Muscle of leg (tissue), 11 donors: ENCODE results near the gene ZMIZ2. TPM values are rescaled to one million over a fixed set of nuclear protein-coding genes. Genes with fewer than 3 reads are reported as not detected.

Experiments
- DNase-seq: peaks from one replicate; pipeline ENCODE4 v3.0.0; 2013
- H3K27ac ChIP-seq: one replicate; pipeline ENCODE4 v1.5.1; 2013; ENCODE audit warnings: mild to moderate bottlenecking, low read length, control low read depth
- H3K27me3 ChIP-seq: one replicate; pipeline ENCODE4 v1.6.1; 2013; ENCODE audit warnings: low read length; ENCODE audit not compliant: control insufficient read depth, insufficient read depth
- H3K36me3 ChIP-seq: one replicate; pipeline ENCODE4 v1.6.1; 2013; ENCODE audit warnings: low read length; ENCODE audit not compliant: control insufficient read depth, insufficient read depth
- H3K4me1 ChIP-seq: one replicate; pipeline ENCODE4 v1.6.1; 2013; ENCODE audit warnings: low read length; ENCODE audit not compliant: control insufficient read depth, insufficient read depth
- H3K4me3 ChIP-seq: one replicate; pipeline ENCODE4 v1.5.1; 2013; ENCODE audit warnings: low read length, control low read depth
- H3K9me3 ChIP-seq: replicated peaks from 2 replicates; pipeline ENCODE4 v1.6.1; 2013; ENCODE audit warnings: low read depth, low read length; ENCODE audit not compliant: control insufficient read depth
- WGBS: methylation state at CpG from one replicate; pipeline ENCODE4 v1.1.5; 2013; ENCODE audit warnings: missing lambda C conversion rate; ENCODE audit not compliant: insufficient coverage; 5-methylcytosine and 5-hydroxymethylcytosine counted together
- polyA plus RNA-seq, 8 donors: library from polyadenylated mRNA; unstranded; fragments of 120-200 nt; gene quantifications; one replicate each; pipeline versions ENCODE4 v1.2.1 to v1.2.3, GENCODE V29; 2013; ENCODE audit warnings: inconsistent platforms in 1 of 8, low replicate concordance in 1 of 8; ENCODE audit not compliant: insufficient read length in 8 of 8, insufficient read depth in 1 of 8
- total RNA-seq: library from RNA; stranded (reverse); fragments of 120-200 nt; gene quantifications from one replicate; pipeline ENCODE4 v1.2.4, GENCODE V29; 2013

ZMIZ2 gene
- total and polyA plus RNA-seq, 9 donors, result 10.9 to 48.9 (median 31.7) TPM

DNA sequence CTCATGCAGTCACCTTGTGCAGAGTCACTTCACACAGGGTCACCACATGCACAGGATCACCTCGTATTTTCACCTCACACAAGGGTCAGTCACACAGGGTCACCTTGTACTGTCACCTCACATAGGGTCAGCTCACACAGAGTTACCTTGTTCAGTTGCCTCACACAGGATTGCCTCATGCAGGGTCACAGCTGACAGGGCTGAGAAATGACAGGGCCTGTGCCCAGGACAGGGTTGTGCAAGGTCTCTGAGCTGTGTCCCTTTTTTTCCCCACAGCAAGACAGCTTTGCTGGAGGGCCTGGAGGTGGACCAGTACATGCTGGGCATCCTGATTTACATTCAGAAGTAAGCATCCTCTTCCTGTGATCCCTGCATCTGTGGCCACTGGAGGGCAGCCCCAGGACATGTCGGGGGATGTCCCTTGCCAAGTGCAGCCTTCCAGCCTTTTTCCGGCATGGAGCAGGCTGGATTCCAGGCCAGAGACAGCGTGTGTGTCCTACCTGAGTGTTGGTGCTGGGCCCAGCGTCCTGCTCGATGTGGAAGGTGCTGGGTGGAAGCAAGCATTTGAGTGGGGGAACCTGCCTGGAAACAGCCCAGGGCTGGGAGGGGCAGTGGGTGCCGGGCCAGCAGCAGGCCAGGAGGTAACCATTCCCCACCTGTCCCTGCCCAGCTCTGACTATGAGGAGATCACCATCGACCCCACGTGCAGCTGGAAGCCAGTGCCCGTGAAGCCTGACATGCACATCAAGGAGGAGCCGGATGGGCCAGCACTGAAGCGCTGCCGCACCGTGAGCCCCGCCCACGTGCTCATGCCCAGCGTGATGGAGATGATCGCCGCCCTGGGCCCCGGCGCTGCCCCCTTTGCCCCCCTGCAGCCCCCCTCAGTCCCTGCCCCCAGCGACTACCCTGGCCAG is 16.3 kb downstream of the ZMIZ2 start:
- no peak for DNase-seq
- 84% methylated on average over 16 of the region's 22 CpGs for WGBS
- Histone ChIP-seq H3K36me3 (peaks cover 77% of the 10 kb centered on the region), H3K27me3 (no peaks in the 10 kb centered on the region), H3K4me1 (peaks cover 48% of the 10 kb centered on the region), H3K4me3 (no peak overlapping the region), H3K27ac (no peak overlapping the region), H3K9me3 (no peaks in the 10 kb centered on the region)

DNA sequence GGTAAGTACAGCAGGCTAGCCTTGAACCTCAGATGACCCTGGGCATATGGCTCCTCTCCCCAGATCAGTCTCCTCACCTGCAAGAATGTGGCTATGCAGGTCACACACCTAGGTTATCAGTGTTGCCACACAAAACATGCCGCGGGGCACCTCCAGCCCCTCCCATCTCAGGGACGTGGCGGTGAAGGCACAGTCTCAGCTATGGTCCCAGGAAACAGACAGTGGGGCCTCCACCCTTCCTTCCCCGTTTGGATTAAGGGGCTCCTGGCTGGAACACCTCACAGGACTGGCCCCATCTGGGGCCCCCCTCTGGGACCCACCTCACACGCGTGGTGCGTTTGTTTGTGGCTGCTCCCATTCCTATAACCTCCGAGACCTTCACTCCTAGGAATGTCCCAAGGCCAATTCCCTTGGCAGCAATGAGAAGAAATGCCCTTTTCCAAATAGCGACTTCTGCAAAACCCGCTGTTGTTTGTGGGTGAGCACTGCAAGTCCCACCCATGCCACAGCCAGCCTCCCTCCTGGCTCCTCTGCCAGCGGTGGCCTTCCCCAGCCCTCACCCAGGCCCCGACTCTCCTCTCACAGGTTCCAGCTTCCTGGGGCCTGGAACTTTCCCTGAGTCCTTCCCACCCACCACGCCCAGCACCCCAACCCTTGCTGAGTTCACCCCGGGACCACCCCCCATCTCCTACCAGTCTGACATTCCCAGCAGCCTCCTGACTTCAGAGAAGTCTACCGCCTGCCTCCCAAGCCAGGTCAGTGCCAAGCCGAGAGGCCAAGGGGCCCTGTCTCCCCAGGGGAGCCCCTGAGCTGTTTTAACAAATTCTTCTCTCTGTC is 17.1 kb downstream of the ZMIZ2 start:
- Histone ChIP-seq H3K4me3 (no peak overlapping the region), H3K9me3 (no peaks in the 10 kb centered on the region), H3K4me1 (peaks cover 55% of the 10 kb centered on the region), H3K27ac (no peak overlapping the region), H3K27me3 (no peaks in the 10 kb centered on the region), H3K36me3 (peaks cover 68% of the 10 kb centered on the region)
- WGBS, result 95% methylated on average over 13 of the region's 17 CpGs
- DNase-seq, result no peak

DNA sequence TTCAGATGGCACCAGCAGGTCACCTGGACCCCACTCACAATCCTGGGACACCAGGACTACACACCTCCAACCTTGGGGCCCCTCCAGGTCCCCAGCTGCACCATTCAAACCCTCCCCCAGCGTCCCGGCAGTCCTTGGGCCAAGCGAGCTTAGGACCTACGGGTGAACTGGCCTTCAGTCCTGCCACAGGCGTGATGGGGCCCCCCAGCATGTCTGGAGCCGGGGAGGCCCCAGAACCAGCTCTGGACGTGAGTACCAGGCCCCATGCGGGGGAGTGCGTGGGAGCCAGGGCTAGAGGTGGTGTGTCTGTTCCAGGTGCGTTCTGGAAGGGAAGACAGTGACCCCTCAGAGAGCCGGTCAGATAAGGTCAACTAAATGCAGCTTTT is 17.8 kb downstream of the ZMIZ2 start:
- Histone ChIP-seq H3K27ac (no peak overlapping the region), H3K4me3 (no peak overlapping the region), H3K9me3 (no peaks in the 10 kb centered on the region), H3K4me1 (peaks cover 55% of the 10 kb centered on the region), H3K27me3 (no peaks in the 10 kb centered on the region), H3K36me3 (peaks cover 62% of the 10 kb centered on the region)
- 89% methylated on average over 9 of the region's 11 CpGs for WGBS
- DNase-seq, result no peak

DNA sequence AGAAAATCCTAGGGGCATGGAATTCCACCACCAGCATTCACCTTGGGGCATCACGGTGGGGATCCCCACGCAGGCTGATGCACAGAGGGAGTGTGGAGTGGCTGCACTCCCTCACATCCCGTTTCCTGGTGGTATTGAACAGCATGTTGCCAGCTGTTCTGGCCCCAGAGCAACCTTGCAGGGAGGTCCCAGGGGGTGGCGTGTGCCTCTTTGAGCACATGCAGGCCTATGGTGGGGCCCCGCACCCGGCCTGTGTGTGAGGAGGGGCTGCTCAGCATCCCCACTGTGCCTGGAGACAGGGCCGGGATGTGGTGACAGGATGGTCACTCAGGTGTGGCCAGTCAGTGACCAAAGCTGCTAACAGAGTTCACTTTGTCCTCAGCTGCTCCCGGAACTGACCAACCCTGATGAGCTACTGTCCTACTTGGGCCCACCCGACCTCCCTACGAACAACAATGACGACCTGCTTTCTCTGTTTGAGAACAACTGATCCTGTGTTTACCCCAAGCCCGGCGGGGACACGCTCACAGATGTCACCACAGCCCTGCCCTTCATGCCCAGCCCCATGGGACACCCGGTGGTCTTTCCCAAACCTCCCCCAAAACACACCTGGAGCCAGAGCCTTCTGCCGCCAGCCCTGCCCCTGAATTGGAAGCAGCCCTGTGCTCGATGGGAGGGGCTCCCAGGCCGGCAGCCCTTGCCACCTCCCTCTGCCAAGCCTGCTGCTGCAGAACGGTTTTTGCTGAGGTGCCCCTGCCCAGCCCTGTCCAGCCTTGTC is 18.7 kb downstream of the ZMIZ2 start:
- no peak overlapping the region for H3K4me3 ChIP-seq
- WGBS, result 55% methylated on average over 17 of the region's 19 CpGs
- H3K36me3 ChIP-seq, result peaks cover 56% of the 10 kb centered on the region

DNA sequence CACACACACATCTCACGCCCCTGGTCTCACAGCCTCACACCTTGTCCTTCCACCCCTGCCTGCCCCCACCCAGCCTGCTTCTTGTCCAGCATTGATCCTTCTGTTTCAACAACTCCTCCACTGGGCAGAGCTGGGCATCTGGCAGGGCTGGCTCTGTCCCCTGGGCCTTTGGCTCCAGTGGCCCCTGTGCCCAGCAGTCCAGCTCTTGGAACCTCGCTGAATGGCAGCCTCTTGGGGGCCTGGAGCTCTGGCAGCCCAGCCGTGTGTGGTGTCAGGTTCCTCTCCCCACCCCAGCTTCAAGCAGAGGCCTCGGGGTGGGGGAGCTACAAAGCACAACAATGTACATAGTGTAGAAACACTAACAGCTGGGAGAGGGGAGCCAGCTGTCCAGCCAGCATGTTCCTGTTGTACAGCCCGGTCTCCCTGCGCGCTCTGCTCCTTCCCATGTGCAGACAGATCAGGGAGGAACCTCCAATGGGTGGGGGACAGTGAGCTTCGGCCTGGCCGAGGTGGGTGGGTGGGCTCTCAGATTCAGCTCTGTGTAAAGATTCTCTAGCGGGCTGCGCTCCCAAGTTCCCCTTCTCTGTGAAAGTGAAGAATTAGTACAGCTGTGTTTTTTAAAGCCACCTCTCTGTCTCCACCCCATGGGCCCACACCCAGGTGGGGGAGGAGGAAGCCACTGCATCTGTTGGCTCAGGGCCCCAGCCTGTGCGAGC is 19.4 kb downstream of the ZMIZ2 start:
- Histone ChIP-seq H3K36me3 (peaks cover 49% of the 10 kb centered on the region), H3K4me1 (peaks cover 45% of the 10 kb centered on the region), H3K4me3 (no peak overlapping the region), H3K27me3 (no peaks in the 10 kb centered on the region), H3K9me3 (no peaks in the 10 kb centered on the region), H3K27ac (peak overlapping the region; percentile 95)
- peak; percentile 97 for DNase-seq
- 15% methylated on average over 6 of the region's 12 CpGs for WGBS

More for the DNA sequence above, 18.7 kb downstream of the ZMIZ2 start:
- H3K9me3 ChIP-seq, result no peaks in the 10 kb centered on the region
- H3K4me1 ChIP-seq, result peaks cover 53% of the 10 kb centered on the region
- no peak for DNase-seq
- peak overlapping the region; percentile 95 for H3K27ac ChIP-seq
- no peaks in the 10 kb centered on the region for H3K27me3 ChIP-seq

DNA sequence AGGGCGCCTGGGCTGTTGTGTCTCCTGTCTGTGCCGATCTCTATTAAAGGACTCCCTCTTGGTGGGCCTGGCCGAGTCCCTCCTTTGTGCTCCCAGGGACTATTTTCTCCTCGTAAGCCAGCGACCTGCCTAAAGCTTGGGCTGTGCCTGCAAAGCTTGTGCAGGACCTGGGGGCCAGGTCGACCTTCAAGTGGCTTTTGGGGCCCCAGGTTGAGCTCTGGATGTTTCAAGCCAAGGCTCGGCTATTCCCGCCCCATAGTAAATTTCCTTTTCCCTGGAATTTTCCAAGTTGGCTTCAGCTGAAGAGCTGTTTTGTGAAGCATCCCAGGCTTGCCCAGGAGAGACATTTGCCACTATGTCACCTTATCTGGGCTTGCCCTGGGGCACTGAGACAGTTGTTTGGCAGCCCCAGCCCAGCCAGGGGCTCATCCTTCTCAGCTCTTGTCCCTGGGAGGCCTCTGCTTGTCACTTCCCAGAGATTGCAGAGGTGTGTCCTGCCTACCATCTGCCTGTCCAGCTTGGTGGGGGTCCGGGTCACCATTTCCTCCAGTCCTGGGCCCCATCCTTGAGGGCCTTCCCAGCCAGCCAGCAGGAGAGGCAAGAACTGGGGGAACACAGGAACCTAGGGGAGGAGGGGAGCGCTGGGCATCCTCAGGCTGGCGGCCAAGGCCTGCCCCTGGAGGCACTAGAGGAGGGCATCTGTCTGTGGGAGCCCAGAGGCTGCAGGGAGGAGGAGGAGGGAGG is 20.2 kb downstream of the ZMIZ2 start:
- Histone ChIP-seq H3K27ac (peak overlapping the region; percentile 95), H3K9me3 (no peaks in the 10 kb centered on the region), H3K4me1 (peaks cover 45% of the 10 kb centered on the region), H3K36me3 (peaks cover 42% of the 10 kb centered on the region), H3K27me3 (no peaks in the 10 kb centered on the region), H3K4me3 (no peak overlapping the region)
- WGBS, result 21% methylated on average over 11 of the region's 11 CpGs
- DNase-seq, result peak; percentile 69

DNA sequence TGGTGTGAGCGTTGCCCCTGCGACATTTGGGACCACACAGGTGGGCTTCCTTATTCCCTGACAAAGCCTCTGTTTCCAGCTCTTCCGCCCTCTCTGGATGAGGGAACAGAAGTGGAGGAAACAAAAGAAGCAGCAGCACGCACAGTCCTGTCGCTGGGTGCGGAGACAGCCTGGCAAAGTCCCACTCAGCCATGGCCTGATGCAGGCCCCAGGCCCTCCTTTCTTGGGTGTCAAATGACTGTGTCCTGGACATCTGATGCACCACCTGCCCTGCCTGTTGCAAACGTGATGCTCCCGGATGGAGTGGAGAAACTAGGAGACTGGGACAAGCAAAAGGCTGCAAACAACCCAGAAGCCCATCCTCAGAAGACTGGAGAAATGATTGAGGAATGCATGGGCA is 20.7 kb downstream of the ZMIZ2 start:
- peak overlapping the region; percentile 95 for H3K27ac ChIP-seq
- H3K36me3 ChIP-seq, result peaks cover 36% of the 10 kb centered on the region
- H3K4me1 ChIP-seq, result peaks cover 45% of the 10 kb centered on the region
- no peaks in the 10 kb centered on the region for H3K27me3 ChIP-seq
- no peaks in the 10 kb centered on the region for H3K9me3 ChIP-seq
- peak; percentile 58 for DNase-seq
- no peak overlapping the region for H3K4me3 ChIP-seq
- WGBS, result 39% methylated on average over 7 of the region's 8 CpGs

DNA sequence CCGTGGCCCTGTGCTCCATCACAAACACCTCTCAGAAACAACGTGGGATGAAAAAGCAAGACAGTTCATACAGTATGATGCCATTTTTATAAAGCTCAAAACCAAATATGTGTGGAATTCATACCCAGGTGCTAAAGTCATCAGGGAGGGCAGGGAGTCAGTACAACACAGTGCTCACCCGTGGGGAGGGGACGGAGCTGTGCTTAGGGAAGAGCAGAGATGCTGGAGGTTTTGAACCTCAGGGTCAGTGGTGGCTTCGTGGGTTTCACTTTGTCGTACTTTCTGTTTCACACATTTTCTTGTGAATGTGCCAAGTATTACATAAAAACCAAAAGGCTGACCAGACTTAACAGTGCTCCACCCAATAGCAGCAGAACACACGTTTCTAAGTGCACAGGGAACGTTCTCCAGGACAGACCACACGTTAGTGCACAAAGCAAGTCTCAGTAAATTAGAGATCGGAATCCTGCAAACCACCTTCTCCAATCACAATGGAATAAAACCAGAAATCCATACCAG is 21.2 kb downstream of the ZMIZ2 start:
- Histone ChIP-seq H3K36me3 (peaks cover 31% of the 10 kb centered on the region), H3K27ac (peak overlapping the region; percentile 95), H3K9me3 (no peaks in the 10 kb centered on the region), H3K27me3 (no peaks in the 10 kb centered on the region), H3K4me3 (no peak overlapping the region), H3K4me1 (peaks cover 45% of the 10 kb centered on the region)
- WGBS, result 0% methylated on average over 1 of the region's 10 CpGs
- peak; percentile 80 for DNase-seq

DNA sequence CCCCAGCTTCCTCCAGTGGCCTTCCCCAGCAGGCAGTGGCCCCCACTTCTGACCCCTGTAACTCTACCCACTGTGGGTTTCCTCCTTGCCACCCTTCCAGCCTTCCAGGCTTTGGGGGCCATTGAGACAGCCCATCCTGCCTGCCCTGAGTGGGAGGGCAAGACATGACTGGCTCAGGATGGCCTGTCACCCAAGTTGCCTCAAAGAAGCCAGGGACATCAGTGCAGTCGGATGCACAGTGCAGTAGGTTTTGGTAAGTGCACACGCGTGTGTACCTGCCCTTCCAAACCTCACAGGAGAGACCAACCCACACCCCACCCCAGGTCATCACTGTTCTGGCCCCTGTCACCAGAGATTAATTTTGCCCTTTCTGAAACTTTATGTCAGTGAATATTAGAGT is 22.7 kb downstream of the ZMIZ2 start:
- WGBS, result 83% methylated on average over 1 of the region's 3 CpGs
- Histone ChIP-seq H3K27me3 (peaks cover 2% of the 10 kb centered on the region), H3K4me1 (peaks cover 43% of the 10 kb centered on the region)

More for the DNA sequence above, 22.7 kb downstream of the ZMIZ2 start:
- Histone ChIP-seq H3K4me3 (no peak overlapping the region), H3K36me3 (peaks cover 16% of the 10 kb centered on the region), H3K9me3 (no peaks in the 10 kb centered on the region), H3K27ac (no peak overlapping the region)
- DNase-seq, result no peak
